K562 (cell line): ENCODE results near the gene RTP5. TPM values are rescaled to one million over a fixed set of nuclear protein-coding genes. Genes with fewer than 3 reads are reported as not detected.

Experiments used
- ARID2 ChIP-seq: fragments of 450-650 bp; IDR thresholded peaks from 2 replicates; pipeline ENCODE4 v1.6.1; 2017; ENCODE audit warnings: antibody characterized with exemption, mild to moderate bottlenecking
- BMI1 ChIP-seq: fragments of 150-350 bp; IDR thresholded peaks from 2 replicates; pipeline ENCODE4 v1.6.1; 2014; ENCODE audit warnings: low read length
- CHCHD3 ChIP-seq: fragments of 250-450 bp; sonication (Bioruptor Pico); IDR thresholded peaks from 2 replicates; pipeline ENCODE4 v2.1.2; 2022; ENCODE audit warnings: mild to moderate bottlenecking
- ELF4 ChIP-seq: fragments of 450-650 bp; formaldehyde crosslinking; IDR thresholded peaks from 2 replicates; pipeline ENCODE4 v1.4.0; 2022; ENCODE audit warnings: missing genetic modification characterization
- HOXB6 ChIP-seq: fragments of 250-450 bp; sonication (Bioruptor Pico); IDR thresholded peaks from 2 replicates; pipeline ENCODE4 v1.5.1; 2022; ENCODE audit warnings: mild to moderate bottlenecking, borderline replicate concordance
- NRF1 ChIP-seq, 2 experiments: fragments of 450-650 bp; IDR thresholded peaks in 1 of 2; conservative IDR thresholded peaks in 1 of 2; 2 replicates each; pipeline ENCODE4 v1.6.1; 2014; ENCODE audit warnings: mild to moderate bottlenecking in 2 of 2
- PYGO2 ChIP-seq: fragments of 450-650 bp; IDR thresholded peaks from 2 replicates; pipeline ENCODE4 v1.6.1; 2016; ENCODE audit warnings: mild to moderate bottlenecking, missing genetic modification characterization, moderate library complexity, missing compliant biosample characterization
- RAD21 ChIP-seq, 2 experiments: fragments of 250-450 bp in 1 of 2; fragments of 450-650 bp in 1 of 2; sonication (Bioruptor Pico) in 1 of 2; formaldehyde crosslinking in 1 of 2; IDR thresholded peaks in 1 of 2; conservative IDR thresholded peaks in 1 of 2; 2 replicates each; pipeline versions ENCODE4 v1.4.0 to v1.8.0; 2020 to 2022; ENCODE audit warnings: mild to moderate bottlenecking in 2 of 2, moderate library complexity in 1 of 2
- RBM17 ChIP-seq: fragments of 200-400 bp; formaldehyde crosslinking; IDR thresholded peaks from 2 replicates; pipeline ENCODE4 v1.6.1; 2017; ENCODE audit warnings: low read depth, mild to moderate bottlenecking, low read length, borderline replicate concordance
- SPI1 ChIP-seq: IDR thresholded peaks from 2 replicates; pipeline ENCODE4 v1.6.1; 2011; ENCODE audit warnings: low read depth, low read length, control low read depth, borderline replicate concordance
- TAF9B ChIP-seq: fragments of 450-650 bp; IDR thresholded peaks from 2 replicates; pipeline ENCODE4 v1.6.1; 2018; ENCODE audit warnings: mild to moderate bottlenecking; ENCODE audit not compliant: partially characterized antibody
- ZNF184 ChIP-seq: sonication (generic); formaldehyde crosslinking; IDR thresholded peaks from 2 replicates; pipeline ENCODE4 v1.5.0; 2020; ENCODE audit warnings: missing genetic modification reagents
- ZNF347 ChIP-seq: fragments of 450-650 bp; formaldehyde crosslinking; IDR thresholded peaks from 2 replicates; pipeline ENCODE4 v1.4.0; 2020; ENCODE audit warnings: low read depth, mild to moderate bottlenecking, moderate library complexity
- ZNF436 ChIP-seq: fragments of 250-450, 450-650 bp; sonication (Bioruptor Pico); formaldehyde crosslinking; IDR thresholded peaks from 2 replicates; pipeline ENCODE4 v1.7.0; 2020; ENCODE audit warnings: mild to moderate bottlenecking
- ZNF766 ChIP-seq: fragments of 200-800 bp; sonication (Bioruptor generic); conservative IDR thresholded peaks from 2 replicates; pipeline ENCODE4 v1.6.1; 2016; ENCODE audit warnings: missing genetic modification characterization, missing compliant biosample characterization
- ZZZ3 ChIP-seq: fragments of 450-650 bp; IDR thresholded peaks from 2 replicates; pipeline ENCODE4 v1.6.1; 2016; ENCODE audit warnings: antibody characterized with exemption, mild to moderate bottlenecking, moderate library complexity
- polyA plus RNA-seq, 8 experiments: library from polyadenylated mRNA; depleted of rRNA in 4 of 8; stranded (reverse) in 5 of 8; unstranded in 3 of 8; fragments of >200 nt; fragmentation: Nextera tagmentation in 2 of 8; fragmentation: Illumina TruSeq in 1 of 8; extraction: Ambion mirVana in 2 of 8; extraction: Trizol in 1 of 8; gene quantifications; 2 replicates each; pipeline versions ENCODE4 v1.2.1 to v1.2.3, GENCODE V29; 2011 to 2014; ENCODE audit warnings: inconsistent platforms in 1 of 8, missing spikeins in 1 of 8
- total RNA-seq, 7 experiments: library from RNA; depleted of rRNA in 6 of 7; stranded (reverse); fragments of >200 nt in 6 of 7; fragmentation: Illumina TruSeq in 2 of 7; extraction: Trizol in 2 of 7; gene quantifications; 2 replicates each; pipeline versions ENCODE4 v1.2.1 to v1.2.3, GENCODE V29; 2011 to 2021; ENCODE audit warnings: low replicate concordance in 1 of 7
- TF ChIP-seq, protein P1 (sequence below): sonication (generic); formaldehyde crosslinking; IDR thresholded peaks from 2 replicates; pipeline ENCODE4 v1.9.0; 2022; ENCODE audit warnings: mild to moderate bottlenecking, missing genetic modification reagents
- TF ChIP-seq, protein P2 (sequence below): fragments of 450-650 bp; IDR thresholded peaks from 2 replicates; pipeline ENCODE4 v1.6.1; 2018; ENCODE audit warnings: mild to moderate bottlenecking, low read depth; ENCODE audit not compliant: partially characterized antibody
- TF ChIP-seq, protein P3 (sequence below): fragments of 250-450 bp; sonication (Bioruptor Pico); IDR thresholded peaks from 2 replicates; pipeline ENCODE4 v1.5.1; 2021; ENCODE audit warnings: mild to moderate bottlenecking
- TF ChIP-seq, protein P4 (sequence below): fragments of 250-450 bp; sonication (Bioruptor Pico); IDR thresholded peaks from 2 replicates; pipeline ENCODE4 v1.4.0; 2020; ENCODE audit warnings: mild to moderate bottlenecking, moderate library complexity
- TF ChIP-seq, protein P5 (sequence below): fragments of 450-650 bp; formaldehyde crosslinking; IDR thresholded peaks from 2 replicates; pipeline ENCODE4 v1.4.0; 2020; ENCODE audit warnings: mild to moderate bottlenecking, moderate library complexity

The RTP5 gene
- total and polyA plus RNA-seq, 9 of the 15 experiments (the other 6 are each of a cell fraction or from before 2014, with no cell fraction given), result not detected

DNA sequence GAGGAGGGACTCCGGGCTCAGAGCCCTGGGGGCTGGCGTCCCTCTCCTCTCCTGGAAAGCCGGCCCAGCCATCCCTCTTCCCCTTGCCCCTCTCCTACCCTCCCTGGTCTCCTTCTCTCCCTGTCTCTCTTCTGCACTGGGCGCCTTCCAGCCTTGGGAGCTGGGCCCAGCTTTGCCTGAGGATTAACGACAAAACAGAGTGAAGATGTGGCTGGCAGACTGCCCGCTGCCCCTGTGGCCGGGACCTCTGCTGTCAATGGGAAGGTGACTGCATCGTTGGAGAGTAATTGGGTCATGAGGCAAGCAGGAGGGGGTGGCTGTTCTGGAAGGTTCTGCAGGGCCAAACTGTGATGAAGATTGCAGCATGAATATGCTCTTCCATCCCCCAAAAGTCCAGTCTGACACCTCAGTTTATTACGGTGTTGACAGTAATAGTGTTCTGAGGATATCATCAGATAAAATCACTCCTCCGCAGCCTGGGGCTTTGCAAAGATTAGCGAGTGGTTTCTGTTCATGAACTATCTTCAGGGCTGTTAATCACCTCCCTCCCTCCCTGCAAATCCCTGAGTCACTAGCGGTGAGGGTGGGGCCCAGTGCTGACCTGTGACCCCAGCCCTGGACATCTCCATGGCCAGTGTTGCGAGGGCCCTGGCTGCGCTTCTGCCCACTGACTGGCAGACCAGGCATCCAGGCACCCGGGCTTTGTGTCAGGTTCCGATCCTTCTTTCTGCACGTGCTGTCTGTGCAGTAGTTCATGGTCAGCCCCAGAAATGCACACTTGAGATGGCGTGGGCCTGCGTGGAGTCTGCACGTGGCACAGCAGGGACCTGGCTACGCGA is 23.0 kb downstream of the RTP5 start (continued):
- TF ChIP-seq ZZZ3 (no peak), NRF1 (conservative IDR thresholded peaks at IDR 0.05 in 1 of 2, IDR thresholded peaks at IDR 0.05 in 1 of 2) (0 out of 4 replicates have a peak, but pooled peaks have one; percentile 8 to 27), TAF9B (peak; percentile 36), ZNF184 (no peak), BMI1 (no peak), CHCHD3 (no peak), ZNF347 (CRISPR knock-in tag) (no peak), ELF4 (CRISPR knock-in tag) (no peak), ZNF436 (CRISPR knock-in tag) (no peak), ZNF766 (peak; percentile 81; the same call in 1 of the 2 replicates), PYGO2 (tag) (no peak), RBM17 (no peak), ARID2 (no peak), RAD21 (CRISPR knock-in tag; conservative IDR thresholded peaks at IDR 0.05 in 1 of 2, IDR thresholded peaks at IDR 0.05 in 1 of 2) (no peak), SPI1 (no peak), HOXB6 (CRISPR knock-in tag) (no peak)
- TF ChIP-seq, protein P1, sequence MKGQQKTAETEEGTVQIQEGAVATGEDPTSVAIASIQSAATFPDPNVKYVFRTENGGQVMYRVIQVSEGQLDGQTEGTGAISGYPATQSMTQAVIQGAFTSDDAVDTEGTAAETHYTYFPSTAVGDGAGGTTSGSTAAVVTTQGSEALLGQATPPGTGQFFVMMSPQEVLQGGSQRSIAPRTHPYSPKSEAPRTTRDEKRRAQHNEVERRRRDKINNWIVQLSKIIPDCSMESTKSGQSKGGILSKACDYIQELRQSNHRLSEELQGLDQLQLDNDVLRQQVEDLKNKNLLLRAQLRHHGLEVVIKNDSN (CRISPR knock-in tag), result no peak
- TF ChIP-seq, protein P2, sequence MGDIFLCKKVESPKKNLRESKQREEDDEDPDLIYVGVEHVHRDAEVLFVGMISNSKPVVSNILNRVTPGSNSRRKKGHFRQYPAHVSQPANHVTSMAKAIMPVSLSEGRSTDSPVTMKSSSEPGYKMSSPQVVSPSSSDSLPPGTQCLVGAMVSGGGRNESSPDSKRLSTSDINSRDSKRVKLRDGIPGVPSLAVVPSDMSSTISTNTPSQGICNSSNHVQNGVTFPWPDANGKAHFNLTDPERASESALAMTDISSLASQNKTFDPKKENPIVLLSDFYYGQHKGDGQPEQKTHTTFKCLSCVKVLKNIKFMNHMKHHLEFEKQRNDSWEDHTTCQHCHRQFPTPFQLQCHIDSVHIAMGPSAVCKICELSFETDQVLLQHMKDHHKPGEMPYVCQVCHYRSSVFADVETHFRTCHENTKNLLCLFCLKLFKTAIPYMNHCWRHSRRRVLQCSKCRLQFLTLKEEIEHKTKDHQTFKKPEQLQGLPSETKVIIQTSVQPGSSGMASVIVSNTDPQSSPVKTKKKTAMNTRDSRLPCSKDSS, result no peak
- TF ChIP-seq, protein P3, sequence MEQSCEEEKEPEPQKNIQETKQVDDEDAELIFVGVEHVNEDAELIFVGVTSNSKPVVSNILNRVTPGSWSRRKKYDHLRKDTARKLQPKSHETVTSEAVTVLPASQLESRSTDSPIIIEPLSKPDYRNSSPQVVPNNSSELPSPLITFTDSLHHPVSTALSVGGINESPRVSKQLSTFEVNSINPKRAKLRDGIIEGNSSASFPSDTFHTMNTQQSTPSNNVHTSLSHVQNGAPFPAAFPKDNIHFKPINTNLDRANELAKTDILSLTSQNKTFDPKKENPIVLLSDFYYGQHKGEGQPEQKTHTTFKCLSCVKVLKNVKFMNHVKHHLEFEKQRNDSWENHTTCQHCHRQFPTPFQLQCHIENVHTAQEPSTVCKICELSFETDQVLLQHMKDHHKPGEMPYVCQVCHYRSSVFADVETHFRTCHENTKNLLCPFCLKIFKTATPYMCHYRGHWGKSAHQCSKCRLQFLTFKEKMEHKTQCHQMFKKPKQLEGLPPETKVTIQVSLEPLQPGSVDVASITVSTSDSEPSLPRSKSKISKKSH, result no peak
- TF ChIP-seq, protein P4, sequence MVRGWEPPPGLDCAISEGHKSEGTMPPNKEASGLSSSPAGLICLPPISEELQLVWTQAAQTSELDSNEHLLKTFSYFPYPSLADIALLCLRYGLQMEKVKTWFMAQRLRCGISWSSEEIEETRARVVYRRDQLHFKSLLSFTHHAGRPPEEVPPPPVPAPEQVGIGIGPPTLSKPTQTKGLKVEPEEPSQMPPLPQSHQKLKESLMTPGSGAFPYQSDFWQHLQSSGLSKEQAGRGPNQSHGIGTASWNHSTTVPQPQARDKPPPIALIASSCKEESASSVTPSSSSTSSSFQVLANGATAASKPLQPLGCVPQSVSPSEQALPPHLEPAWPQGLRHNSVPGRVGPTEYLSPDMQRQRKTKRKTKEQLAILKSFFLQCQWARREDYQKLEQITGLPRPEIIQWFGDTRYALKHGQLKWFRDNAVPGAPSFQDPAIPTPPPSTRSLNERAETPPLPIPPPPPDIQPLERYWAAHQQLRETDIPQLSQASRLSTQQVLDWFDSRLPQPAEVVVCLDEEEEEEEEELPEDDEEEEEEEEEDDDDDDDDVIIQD, result no peak
- TF ChIP-seq, protein P5, sequence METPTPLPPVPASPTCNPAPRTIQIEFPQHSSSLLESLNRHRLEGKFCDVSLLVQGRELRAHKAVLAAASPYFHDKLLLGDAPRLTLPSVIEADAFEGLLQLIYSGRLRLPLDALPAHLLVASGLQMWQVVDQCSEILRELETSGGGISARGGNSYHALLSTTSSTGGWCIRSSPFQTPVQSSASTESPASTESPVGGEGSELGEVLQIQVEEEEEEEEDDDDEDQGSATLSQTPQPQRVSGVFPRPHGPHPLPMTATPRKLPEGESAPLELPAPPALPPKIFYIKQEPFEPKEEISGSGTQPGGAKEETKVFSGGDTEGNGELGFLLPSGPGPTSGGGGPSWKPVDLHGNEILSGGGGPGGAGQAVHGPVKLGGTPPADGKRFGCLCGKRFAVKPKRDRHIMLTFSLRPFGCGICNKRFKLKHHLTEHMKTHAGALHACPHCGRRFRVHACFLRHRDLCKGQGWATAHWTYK (CRISPR knock-in tag), result peak; percentile 39; the same call in 1 of the 2 replicates
